NCI-H1417 treated with DMSO at 0.1 percent for 48 hours (cell line): Measurements from ENCODE around the gene NDN.
"Not testable (repeated sequence)": the region's sequence is repeated elsewhere in the genome, so short reads cannot be mapped to it uniquely, and the experiment has no call there.

Experiments used
- DNase-seq: peaks from one replicate; lab custom pipeline; 2025; lab: John Stamatoyannopoulos, UW

NDN gene

GRCh38 chr15:23687143-23687470, at the start of gene NDN:
Gene NDN, minus strand, starts transcription at chr15:23687305. Its CDS starts 88 bp downstream, at chr15:23687217.
- DNase-seq: no peak

GRCh38 chr15:23736033-23736673, 49.0 kb upstream of the NDN start:
- DNase-seq: no peak

- DNase-seq: peak; percentile 72
These were observed 47.8 kb upstream of the NDN start for GRCh38 chr15:23734862-23735261.

GRCh38 chr15:23713874-23714656, 27.0 kb upstream of the NDN start:
- not testable (repeated sequence) for DNase-seq

GRCh38 chr15:23708332-23708731, 21.2 kb upstream of the NDN start:
- DNase-seq: no peak

- no peak for DNase-seq
These were observed 8.2 kb upstream of the NDN start for GRCh38 chr15:23695282-23695681.

GRCh38 chr15:23694592-23694991, 7.5 kb upstream of the NDN start:
- DNase-seq: no peak

- no peak for DNase-seq
These were observed 3.3 kb upstream of the NDN start for GRCh38 chr15:23690450-23690852.

GRCh38 chr15:23690015-23690414, 2.9 kb upstream of the NDN start:
- no peak for DNase-seq

GRCh38 chr15:23686466-23687142, 501 bp downstream of the NDN start:
- DNase-seq: no peak

- no peak for DNase-seq
These were observed 15.6 kb downstream of the NDN start for GRCh38 chr15:23671481-23671880.

GRCh38 chr15:23670970-23671369, 16.1 kb downstream of the NDN start:
- DNase-seq: no peak

GRCh38 chr15:23663232-23663631, 23.9 kb downstream of the NDN start:
- no peak for DNase-seq

- DNase-seq: peak; percentile 7
These were observed 38.1 kb downstream of the NDN start for GRCh38 chr15:23648920-23649515.

- DNase-seq: no peak
These were observed 39.4 kb downstream of the NDN start, which contains the start of gene MAGEL2 for GRCh38 chr15:23647421-23648370. Gene MAGEL2, minus strand, starts transcription at chr15:23647867. Its CDS starts 125 bp downstream, at chr15:23647742.

- no peak for DNase-seq
These were observed 40.2 kb downstream of the NDN start for GRCh38 chr15:23647001-23647295.

- DNase-seq: no peak
These were observed 40.7 kb downstream of the NDN start for GRCh38 chr15:23646165-23647000.

- no peak for DNase-seq
These were observed 41.5 kb downstream of the NDN start for GRCh38 chr15:23645371-23646164.

- DNase-seq: no peak
These were observed 42.3 kb downstream of the NDN start for GRCh38 chr15:23644829-23645228.
